ENCODE measurements around the gene RFC1.

The RFC1 gene

DNA sequence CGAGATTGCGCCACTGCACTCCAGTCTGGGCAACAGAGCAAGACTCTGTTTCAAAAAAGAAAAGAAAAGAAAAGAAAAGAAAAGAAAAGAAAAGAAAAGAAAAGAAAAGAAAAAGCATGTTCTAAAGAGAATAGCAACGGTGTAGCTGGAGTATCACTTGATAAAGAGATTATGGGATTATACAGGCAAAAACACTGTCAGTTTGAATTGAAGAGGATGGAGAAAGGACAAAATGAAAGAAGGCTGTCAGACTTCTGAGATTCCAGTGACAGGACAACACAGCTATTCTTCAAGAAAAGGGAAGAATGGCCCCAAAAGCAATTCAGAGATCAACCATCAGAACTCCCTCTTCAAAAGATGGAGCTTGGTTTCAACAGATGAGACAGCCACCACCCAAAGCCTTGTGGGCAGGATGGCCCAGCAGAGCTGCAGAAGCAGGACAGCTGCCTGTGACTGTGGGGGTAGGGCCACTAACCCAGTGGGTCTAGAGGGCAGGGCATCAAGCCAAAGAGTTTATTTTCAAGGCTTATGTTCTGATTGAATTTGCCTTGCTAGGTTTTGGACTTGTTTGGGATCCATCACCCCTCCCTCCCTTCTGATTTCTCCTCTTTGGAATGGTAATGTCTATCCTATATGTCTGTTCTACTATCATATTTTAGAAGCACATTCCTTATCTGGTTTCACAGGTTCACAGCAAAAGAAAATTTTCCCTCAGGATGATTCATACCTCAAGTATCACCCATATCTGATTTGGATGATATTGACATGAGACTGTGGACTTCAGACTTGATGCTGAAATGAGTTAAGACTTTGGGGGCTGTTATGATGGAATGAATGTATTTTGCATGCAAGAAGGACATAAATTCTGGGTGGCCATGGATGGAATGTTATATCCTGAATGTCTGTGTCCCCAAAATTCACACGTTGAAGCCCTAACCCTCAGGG lies 17.5 kb downstream of the RFC1 start:
- Histone ChIP-seq H3K4me1 (ENCODE audit: low read depth, poor library complexity, severe bottlenecking) (peaks cover 42% of the 10 kb centered on the region), H3K9ac (no peak overlapping the region), H2AFZ (ENCODE audit: low read depth) (no peak overlapping the region), H3K27ac (no peak overlapping the region), H3K36me3 (ENCODE audit: insufficient read depth) (no peaks in the 10 kb centered on the region), H4K20me1 (ENCODE audit: insufficient read depth) (0 out of 2 replicates have a peak, but pooled peaks cover 5% of the 10 kb centered on the region), H3K4me3 (IDR thresholded peaks at IDR 0.05; ENCODE audit: insufficient read depth, low read depth, low read length) (no peak overlapping the region), H3K4me2 (0 out of 2 replicates have a peak overlapping the region, but pooled peaks have one; percentile 19), H3K79me2 (ENCODE audit: insufficient read depth, low read depth) (peaks cover 50% of the 10 kb centered on the region), H3K27me3 (ENCODE audit: insufficient read depth, low read depth) (no peaks in the 10 kb centered on the region)
- no peak for TF ChIP-seq CTCF (conservative IDR thresholded peaks at IDR 0.05; ENCODE audit: low read depth, low read length)

DNA sequence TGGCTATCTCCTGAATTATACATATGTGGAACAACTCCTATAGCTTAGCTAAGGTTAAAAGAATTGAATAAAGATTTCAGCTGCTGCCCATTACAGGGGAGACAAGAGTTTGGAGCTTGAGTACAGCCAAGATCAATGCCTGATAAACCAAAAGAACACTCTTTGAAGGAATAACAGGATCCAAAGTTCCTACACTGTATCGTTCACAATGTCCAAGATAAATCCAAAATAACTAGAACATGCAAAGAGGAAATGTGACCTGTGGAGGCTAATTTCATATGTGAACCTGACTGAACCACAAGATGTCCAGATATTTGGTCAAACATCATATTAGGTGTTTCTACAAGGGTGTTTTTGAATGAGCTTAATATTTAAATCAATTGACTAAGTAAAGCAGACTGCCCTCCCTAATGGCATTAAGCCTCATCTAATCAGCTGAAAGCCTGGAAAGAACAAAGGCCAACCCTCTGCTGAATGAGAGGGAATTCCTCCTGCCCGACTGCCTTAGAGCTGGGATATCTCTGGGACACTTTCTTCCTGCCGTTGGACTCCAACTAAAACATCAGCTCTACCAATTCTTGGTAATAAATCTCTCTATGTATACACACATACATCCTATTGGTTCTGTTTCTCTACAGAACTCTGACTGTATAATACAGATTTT lies 19.2 kb downstream of the RFC1 start:
- H3K79me2 ChIP-seq (ENCODE audit: insufficient read depth, low read depth) = peaks cover 43% of the 10 kb centered on the region
- H3K27me3 ChIP-seq (ENCODE audit: insufficient read depth, low read depth) = no peaks in the 10 kb centered on the region
- no peak for TF ChIP-seq CTCF (conservative IDR thresholded peaks at IDR 0.05; ENCODE audit: low read depth, low read length)
- no peak overlapping the region for H3K4me3 ChIP-seq (IDR thresholded peaks at IDR 0.05; ENCODE audit: insufficient read depth, low read depth, low read length)
- no peak overlapping the region for H3K4me2 ChIP-seq
- H3K9ac ChIP-seq = no peak overlapping the region
- peaks cover 28% of the 10 kb centered on the region for H3K4me1 ChIP-seq (ENCODE audit: low read depth, poor library complexity, severe bottlenecking)
- H3K27ac ChIP-seq = no peak overlapping the region
- no peaks in the 10 kb centered on the region for H4K20me1 ChIP-seq (ENCODE audit: insufficient read depth)
- H2AFZ ChIP-seq (ENCODE audit: low read depth) = no peak overlapping the region
- H3K36me3 ChIP-seq (ENCODE audit: insufficient read depth) = no peaks in the 10 kb centered on the region

GRCh38 chr4:39342731-39343130 lies 23.4 kb downstream of the RFC1 start:
- H3K79me2 ChIP-seq (ENCODE audit: insufficient read depth, low read depth) = peaks cover 30% of the 10 kb centered on the region
- H3K27ac ChIP-seq = no peak overlapping the region
- no peaks in the 10 kb centered on the region for H3K27me3 ChIP-seq (ENCODE audit: insufficient read depth, low read depth)
- H3K4me3 ChIP-seq (IDR thresholded peaks at IDR 0.05; ENCODE audit: insufficient read depth, low read depth, low read length) = no peak overlapping the region
- no peak overlapping the region for H3K9ac ChIP-seq
- H3K4me1 ChIP-seq (ENCODE audit: low read depth, poor library complexity, severe bottlenecking) = peaks cover 5% of the 10 kb centered on the region
- no peak overlapping the region for H3K4me2 ChIP-seq
- H2AFZ ChIP-seq (ENCODE audit: low read depth) = no peak overlapping the region
- no peak for TF ChIP-seq CTCF (conservative IDR thresholded peaks at IDR 0.05; ENCODE audit: low read depth, low read length)
- H4K20me1 ChIP-seq (ENCODE audit: insufficient read depth) = no peaks in the 10 kb centered on the region
- no peaks in the 10 kb centered on the region for H3K36me3 ChIP-seq (ENCODE audit: insufficient read depth)

- Histone ChIP-seq H3K27ac (no peak overlapping the region), H4K20me1 (ENCODE audit: insufficient read depth) (no peaks in the 10 kb centered on the region), H3K4me2 (no peak overlapping the region), H3K9ac (no peak overlapping the region), H3K79me2 (ENCODE audit: insufficient read depth, low read depth) (peaks cover 16% of the 10 kb centered on the region; the same call in 1 of the 2 replicates), H3K27me3 (ENCODE audit: insufficient read depth, low read depth) (no peaks in the 10 kb centered on the region), H3K4me1 (ENCODE audit: low read depth, poor library complexity, severe bottlenecking) (peaks cover 4% of the 10 kb centered on the region), H3K36me3 (ENCODE audit: insufficient read depth) (no peaks in the 10 kb centered on the region), H2AFZ (ENCODE audit: low read depth) (no peak overlapping the region), H3K4me3 (IDR thresholded peaks at IDR 0.05; ENCODE audit: insufficient read depth, low read depth, low read length) (no peak overlapping the region)
- TF ChIP-seq CTCF (conservative IDR thresholded peaks at IDR 0.05; ENCODE audit: low read depth, low read length) = no peak
Observed at GRCh38 chr4:39341075-39341725, 25.0 kb downstream of the RFC1 start.
